Smooth muscle cell of trachea (primary cell): ENCODE data around the gene ATP6V0E1. TPM values are rescaled to one million over a fixed set of nuclear protein-coding genes. Genes with fewer than 3 reads are reported as not detected.

Source experiments
- total RNA-seq: library from RNA; depleted of rRNA; stranded (reverse); fragments of >200 nt; gene quantifications from 2 replicates; pipeline ENCODE4 v1.2.1, GENCODE V29; 2014

Gene ATP6V0E1
- 190 and 350 TPM in 2 replicates for total RNA-seq

DNA sequence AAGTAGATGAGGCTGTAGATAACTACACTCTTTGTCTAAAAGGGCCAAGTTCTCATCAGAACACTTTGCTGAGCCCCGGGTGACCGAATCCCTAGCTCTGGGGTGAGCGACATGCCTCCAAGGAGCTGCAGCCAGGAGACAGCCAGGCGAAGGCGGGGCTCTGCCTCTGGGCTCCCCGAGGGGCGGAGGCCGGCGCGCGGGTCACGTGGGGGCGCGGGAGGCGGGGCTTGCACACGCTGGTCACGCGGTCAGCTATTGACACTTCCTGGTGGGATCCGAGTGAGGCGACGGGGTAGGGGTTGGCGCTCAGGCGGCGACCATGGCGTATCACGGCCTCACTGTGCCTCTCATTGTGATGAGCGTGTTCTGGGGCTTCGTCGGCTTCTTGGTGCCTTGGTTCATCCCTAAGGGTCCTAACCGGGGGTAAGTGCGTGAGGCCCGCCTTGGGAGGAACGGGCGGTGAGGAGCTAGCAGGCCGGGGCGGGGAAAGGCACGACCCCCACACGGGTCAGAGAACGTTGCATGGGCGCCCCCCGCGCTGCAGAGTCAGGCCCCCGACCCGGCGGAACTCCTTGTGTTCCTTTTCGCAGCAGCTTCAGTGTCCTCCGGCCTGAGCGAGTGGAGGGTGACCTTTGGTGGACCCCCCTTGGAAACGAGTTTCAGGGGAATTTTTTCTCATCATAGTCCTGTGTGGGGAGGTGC, at the start of gene ATP6V0E1:
Gene ATP6V0E1, plus strand, starts transcription at position 230 of the 702 bp plus-strand sequence. Its CDS starts 90 bp downstream, at position 320.

DNA sequence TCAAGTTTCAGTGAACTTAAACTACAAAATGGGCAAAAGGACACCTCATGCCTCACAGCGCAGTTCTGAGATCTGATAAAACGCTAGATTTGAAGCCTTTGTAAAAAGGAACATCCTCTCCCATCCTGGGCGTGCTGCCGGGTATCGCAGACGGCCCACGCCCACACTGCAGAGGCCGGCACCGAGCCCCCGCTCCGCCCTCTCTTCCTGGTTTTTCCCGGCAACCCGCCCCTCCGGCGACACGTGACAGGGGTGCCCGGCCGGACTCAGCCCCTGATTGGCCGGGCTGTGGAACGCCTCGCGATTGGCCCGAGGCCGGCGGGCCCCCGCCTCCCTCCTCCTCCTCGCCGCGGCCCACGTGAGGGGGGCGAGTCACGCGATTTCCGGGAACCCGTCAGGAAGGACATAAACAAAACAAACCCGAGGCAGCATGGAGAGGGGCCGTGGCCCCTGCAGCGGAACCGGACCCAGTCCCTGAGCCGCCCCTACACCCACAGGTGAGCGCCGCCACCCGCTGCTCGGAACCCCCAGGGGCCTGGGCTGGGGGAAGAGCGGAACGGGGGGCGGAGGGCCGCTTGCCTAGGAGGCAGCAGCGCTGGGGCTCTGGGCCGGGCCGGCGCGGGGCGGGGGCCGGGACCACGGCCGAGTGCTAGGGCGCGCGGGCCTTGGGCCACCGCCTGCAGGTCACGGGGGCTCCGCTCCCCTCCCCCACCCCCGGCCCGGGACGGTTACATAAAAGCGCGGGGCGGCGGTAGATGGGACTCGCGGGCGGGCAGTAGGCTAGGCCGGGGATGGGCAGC, 72.6 kb downstream of the ATP6V0E1 start, which contains the start of gene CREBRF:
Gene CREBRF, plus strand, starts transcription at position 370 of the 800 bp plus-strand sequence. CDS start 24,424 bp downstream, outside the sequence.

Other genes with a start within 250 kb of the ATP6V0E1 start
- gene DUSP1, start 212.6 kb upstream of the ATP6V0E1 start, total RNA-seq: 50.8 and 63.5 TPM in 2 replicates
- gene ERGIC1, start 149.5 kb upstream of the ATP6V0E1 start, total RNA-seq: 119 and 203 TPM in 2 replicates
- 34.9 and 64.1 TPM in 2 replicates for gene RPL26L1, start 24.3 kb upstream of the ATP6V0E1 start, total RNA-seq
- 25.0 and 25.2 TPM in 2 replicates for gene CREBRF, start 72.6 kb downstream of the ATP6V0E1 start, total RNA-seq
- 19.2 and 26.8 TPM in 2 replicates for gene BNIP1, start 160.8 kb downstream of the ATP6V0E1 start, total RNA-seq